ENCODE data around the gene OR2F2.

DNA sequence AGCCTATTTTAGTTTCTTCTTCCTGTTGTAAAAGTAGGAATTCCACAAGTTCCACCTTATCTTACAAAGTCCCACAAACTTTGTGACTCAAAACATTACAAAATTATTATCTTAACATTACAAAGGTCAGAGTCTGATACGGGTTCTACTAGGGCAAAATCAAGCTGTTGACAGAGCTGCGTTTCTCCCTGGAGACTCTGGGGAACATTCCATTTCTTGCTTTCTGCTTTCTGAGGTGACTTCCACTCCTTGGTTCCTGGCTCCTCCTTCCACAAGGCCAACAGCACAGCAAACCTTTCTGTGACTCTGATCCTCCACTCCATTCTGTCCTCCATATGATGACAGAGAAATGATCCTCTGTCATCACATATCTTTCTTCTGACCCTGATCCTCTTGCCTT is 30.2 kb downstream of the OR2F2 start:
- TF ChIP-seq, protein P1, sequence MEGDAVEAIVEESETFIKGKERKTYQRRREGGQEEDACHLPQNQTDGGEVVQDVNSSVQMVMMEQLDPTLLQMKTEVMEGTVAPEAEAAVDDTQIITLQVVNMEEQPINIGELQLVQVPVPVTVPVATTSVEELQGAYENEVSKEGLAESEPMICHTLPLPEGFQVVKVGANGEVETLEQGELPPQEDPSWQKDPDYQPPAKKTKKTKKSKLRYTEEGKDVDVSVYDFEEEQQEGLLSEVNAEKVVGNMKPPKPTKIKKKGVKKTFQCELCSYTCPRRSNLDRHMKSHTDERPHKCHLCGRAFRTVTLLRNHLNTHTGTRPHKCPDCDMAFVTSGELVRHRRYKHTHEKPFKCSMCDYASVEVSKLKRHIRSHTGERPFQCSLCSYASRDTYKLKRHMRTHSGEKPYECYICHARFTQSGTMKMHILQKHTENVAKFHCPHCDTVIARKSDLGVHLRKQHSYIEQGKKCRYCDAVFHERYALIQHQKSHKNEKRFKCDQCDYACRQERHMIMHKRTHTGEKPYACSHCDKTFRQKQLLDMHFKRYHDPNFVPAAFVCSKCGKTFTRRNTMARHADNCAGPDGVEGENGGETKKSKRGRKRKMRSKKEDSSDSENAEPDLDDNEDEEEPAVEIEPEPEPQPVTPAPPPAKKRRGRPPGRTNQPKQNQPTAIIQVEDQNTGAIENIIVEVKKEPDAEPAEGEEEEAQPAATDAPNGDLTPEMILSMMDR (IDR thresholded peaks at IDR 0.05), result no peak
- no peak for TF ChIP-seq POLR2A (IDR thresholded peaks at IDR 0.05)
